ENCODE measurements around the gene ADI1.

ADI1 gene

DNA sequence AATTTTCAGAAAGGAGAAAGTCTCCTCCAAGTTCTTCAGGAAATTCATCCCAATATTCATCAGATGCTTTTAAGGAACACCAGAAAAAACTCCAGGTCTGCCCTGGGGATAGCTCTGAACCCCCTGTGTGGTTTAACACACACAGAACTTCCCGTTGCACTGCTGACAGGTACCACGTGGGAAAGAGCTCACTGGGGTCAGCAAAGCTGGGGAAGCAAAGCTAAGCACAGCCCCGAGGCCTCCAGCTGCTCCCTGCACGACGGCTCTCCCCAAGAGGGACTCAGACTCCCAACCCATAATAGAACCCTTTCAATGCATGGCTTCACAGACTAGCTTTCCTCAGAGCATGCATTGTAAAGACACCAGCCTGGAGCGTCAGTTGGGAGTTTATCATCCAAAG is 28.0 kb downstream of the ADI1 start:
- Histone ChIP-seq H3K4me1 (ENCODE audit: insufficient read depth, low read length) (peaks cover 7% of the 10 kb centered on the region), H3K27me3 (ENCODE audit: control insufficient read depth in 1 of 2, insufficient read depth in 2 of 2, low read length in 2 of 2) (no peaks in the 10 kb centered on the region), H3K9me3 (ENCODE audit: low read length) (no peaks in the 10 kb centered on the region), H3K9ac (ENCODE audit: low read length) (no peak overlapping the region), H3K27ac (ENCODE audit: low read depth, low read length) (no peak overlapping the region), H3K36me3 (ENCODE audit: insufficient read depth, low read length) (peaks cover 12% of the 10 kb centered on the region), H3K4me3 (ENCODE audit: low read depth in 1 of 2, low read length in 2 of 2) (no peak overlapping the region)

- Histone ChIP-seq H3K9me3 (ENCODE audit: low read length) (no peaks in the 10 kb centered on the region), H3K27ac (ENCODE audit: low read depth, low read length) (no peak overlapping the region), H3K9ac (ENCODE audit: low read length) (no peak overlapping the region), H3K4me1 (ENCODE audit: insufficient read depth, low read length) (peaks cover 7% of the 10 kb centered on the region), H3K27me3 (ENCODE audit: control insufficient read depth in 1 of 2, insufficient read depth in 2 of 2, low read length in 2 of 2) (no peaks in the 10 kb centered on the region), H3K4me3 (ENCODE audit: low read depth in 1 of 2, low read length in 2 of 2) (no peak overlapping the region), H3K36me3 (ENCODE audit: insufficient read depth, low read length) (peaks cover 6% of the 10 kb centered on the region)
Observed at GRCh38 chr2:3490191-3491170, 28.9 kb downstream of the ADI1 start.

DNA sequence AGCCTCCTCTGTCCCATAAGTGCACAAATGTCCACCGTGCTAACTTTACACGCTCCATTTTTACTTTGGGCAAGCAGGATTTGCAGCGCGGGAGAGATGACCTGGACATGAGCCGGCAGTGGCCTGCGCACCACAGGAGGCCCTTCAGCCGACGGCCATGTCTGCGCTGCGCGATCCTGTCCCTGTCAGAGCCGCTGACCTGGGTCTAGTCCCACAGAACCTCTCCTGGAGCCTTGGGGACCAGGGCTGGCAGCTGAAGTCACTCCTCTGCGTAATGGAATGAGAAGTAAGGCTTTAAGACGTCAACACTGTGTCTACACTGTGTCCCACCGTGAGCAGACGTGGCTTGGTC is 29.6 kb downstream of the ADI1 start:
- Histone ChIP-seq H3K9ac (ENCODE audit: low read length) (no peak overlapping the region), H3K4me1 (ENCODE audit: insufficient read depth, low read length) (peaks cover 7% of the 10 kb centered on the region), H3K27me3 (ENCODE audit: control insufficient read depth in 1 of 2, insufficient read depth in 2 of 2, low read length in 2 of 2) (no peaks in the 10 kb centered on the region), H3K4me3 (ENCODE audit: low read depth in 1 of 2, low read length in 2 of 2) (no peak overlapping the region), H3K27ac (ENCODE audit: low read depth, low read length) (no peak overlapping the region), H3K36me3 (ENCODE audit: insufficient read depth, low read length) (no peaks in the 10 kb centered on the region), H3K9me3 (ENCODE audit: low read length) (no peaks in the 10 kb centered on the region)

DNA sequence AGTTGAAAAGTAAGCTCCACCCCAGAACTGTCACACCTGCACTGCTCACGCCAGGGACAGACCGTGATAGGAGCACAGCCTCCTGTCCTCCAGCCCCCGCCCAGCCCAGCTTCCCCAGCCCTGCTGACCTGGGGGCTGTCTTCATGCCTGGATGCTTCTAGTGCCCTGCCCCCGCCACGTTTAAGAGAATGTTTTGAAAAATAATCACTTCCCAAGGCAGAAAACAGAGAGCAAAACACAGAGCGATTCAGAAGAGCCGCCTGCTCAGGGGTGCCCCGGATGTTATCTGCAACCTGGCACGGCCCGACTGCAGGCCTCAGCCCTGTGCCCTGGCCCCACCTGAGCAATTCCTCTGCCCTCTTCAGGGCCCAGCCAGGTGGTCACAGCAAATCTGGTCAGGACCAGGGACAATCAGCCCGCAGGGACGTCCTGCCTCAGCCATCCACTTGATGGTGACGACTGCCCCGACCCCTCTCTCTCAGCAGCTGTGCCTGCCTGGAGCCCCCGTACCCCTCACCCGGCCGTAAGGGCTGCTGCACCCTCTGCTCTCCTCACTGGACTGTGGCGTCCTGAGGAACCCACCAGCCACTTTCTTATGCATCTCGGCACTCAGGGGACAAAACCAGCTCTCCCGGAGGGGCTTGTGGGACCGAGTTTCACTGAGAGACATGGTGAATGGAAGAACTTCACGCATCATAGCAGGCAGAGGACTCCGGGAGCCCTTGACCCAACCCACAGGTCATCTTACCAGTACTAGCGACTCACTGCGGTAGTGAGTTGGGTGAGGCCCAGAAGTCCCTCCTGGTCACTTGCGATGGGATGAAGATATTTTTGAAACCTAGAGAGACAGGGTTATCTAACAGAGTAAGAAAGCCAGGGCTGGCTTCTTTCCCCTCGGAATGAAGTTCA is 30.2 kb downstream of the ADI1 start:
- H3K27me3 ChIP-seq (ENCODE audit: control insufficient read depth in 1 of 2, insufficient read depth in 2 of 2, low read length in 2 of 2), result no peaks in the 10 kb centered on the region
- H3K9ac ChIP-seq (ENCODE audit: low read length), result no peak overlapping the region
- H3K27ac ChIP-seq (ENCODE audit: low read depth, low read length), result no peak overlapping the region
- no peak overlapping the region for H3K4me3 ChIP-seq (ENCODE audit: low read depth in 1 of 2, low read length in 2 of 2)
- peaks cover 7% of the 10 kb centered on the region for H3K4me1 ChIP-seq (ENCODE audit: insufficient read depth, low read length)
- no peaks in the 10 kb centered on the region for H3K36me3 ChIP-seq (ENCODE audit: insufficient read depth, low read length)
- no peaks in the 10 kb centered on the region for H3K9me3 ChIP-seq (ENCODE audit: low read length)

GRCh38 chr2:3488061-3488531 is 31.2 kb downstream of the ADI1 start:
- no peaks in the 10 kb centered on the region for H3K9me3 ChIP-seq (ENCODE audit: low read length)
- peaks cover under 1% of the 10 kb centered on the region for H3K4me1 ChIP-seq (ENCODE audit: insufficient read depth, low read length)
- no peak overlapping the region for H3K27ac ChIP-seq (ENCODE audit: low read depth, low read length)
- H3K27me3 ChIP-seq (ENCODE audit: control insufficient read depth in 1 of 2, insufficient read depth in 2 of 2, low read length in 2 of 2), result no peaks in the 10 kb centered on the region
- no peak overlapping the region for H3K4me3 ChIP-seq (ENCODE audit: low read depth in 1 of 2, low read length in 2 of 2)
- no peaks in the 10 kb centered on the region for H3K36me3 ChIP-seq (ENCODE audit: insufficient read depth, low read length)
- H3K9ac ChIP-seq (ENCODE audit: low read length), result no peak overlapping the region

DNA sequence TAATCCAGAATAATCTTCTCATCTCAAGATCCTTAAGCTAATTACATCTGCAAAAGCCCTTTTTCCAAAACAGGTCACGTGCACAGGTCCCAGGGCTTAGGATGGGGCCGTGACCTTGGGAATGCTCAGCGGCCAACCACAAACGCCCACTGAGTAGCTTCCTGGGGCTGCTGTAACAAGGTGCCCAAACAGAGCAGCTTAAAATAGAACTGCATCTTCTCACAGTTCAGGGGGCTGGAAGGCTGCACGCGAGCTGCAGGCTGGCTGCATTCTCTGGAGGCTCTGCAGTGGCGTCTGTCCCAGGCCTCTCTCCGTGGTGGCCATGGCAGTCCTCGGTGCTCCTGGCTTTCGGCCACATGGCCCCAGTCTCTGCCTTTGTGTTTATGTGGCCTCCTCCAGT is 31.9 kb downstream of the ADI1 start:
- no peak overlapping the region for H3K27ac ChIP-seq (ENCODE audit: low read depth, low read length)
- no peak overlapping the region for H3K4me3 ChIP-seq (ENCODE audit: low read depth in 1 of 2, low read length in 2 of 2)
- H3K36me3 ChIP-seq (ENCODE audit: insufficient read depth, low read length), result no peaks in the 10 kb centered on the region
- no peak overlapping the region for H3K9ac ChIP-seq (ENCODE audit: low read length)
- no peaks in the 10 kb centered on the region for H3K4me1 ChIP-seq (ENCODE audit: insufficient read depth, low read length)
- no peaks in the 10 kb centered on the region for H3K27me3 ChIP-seq (ENCODE audit: control insufficient read depth in 1 of 2, insufficient read depth in 2 of 2, low read length in 2 of 2)
- no peaks in the 10 kb centered on the region for H3K9me3 ChIP-seq (ENCODE audit: low read length)

DNA sequence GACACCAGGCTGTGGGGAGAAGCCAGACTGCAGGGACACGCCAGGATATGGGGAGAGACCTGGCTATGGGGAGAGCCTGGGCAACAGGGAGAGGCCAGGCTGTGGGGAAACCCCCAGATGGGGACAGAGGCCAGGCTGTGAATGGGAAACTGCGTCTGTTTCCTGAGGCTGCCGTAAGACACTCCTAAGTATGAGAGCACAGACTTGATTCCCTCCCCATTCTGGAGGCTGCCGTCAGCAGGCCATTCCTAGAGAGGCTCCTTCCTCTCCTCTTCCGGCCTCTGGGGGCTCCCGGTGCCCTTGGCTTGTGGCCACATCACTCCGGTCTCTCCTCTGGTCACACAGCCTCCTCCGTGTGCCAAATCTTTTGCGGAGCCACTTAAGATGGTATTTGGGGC is 32.3 kb downstream of the ADI1 start:
- no peak overlapping the region for H3K27ac ChIP-seq (ENCODE audit: low read depth, low read length)
- no peaks in the 10 kb centered on the region for H3K27me3 ChIP-seq (ENCODE audit: control insufficient read depth in 1 of 2, insufficient read depth in 2 of 2, low read length in 2 of 2)
- H3K36me3 ChIP-seq (ENCODE audit: insufficient read depth, low read length), result no peaks in the 10 kb centered on the region
- no peaks in the 10 kb centered on the region for H3K9me3 ChIP-seq (ENCODE audit: low read length)
- no peak overlapping the region for H3K4me3 ChIP-seq (ENCODE audit: low read depth in 1 of 2, low read length in 2 of 2)
- no peaks in the 10 kb centered on the region for H3K4me1 ChIP-seq (ENCODE audit: insufficient read depth, low read length)
- H3K9ac ChIP-seq (ENCODE audit: low read length), result no peak overlapping the region

DNA sequence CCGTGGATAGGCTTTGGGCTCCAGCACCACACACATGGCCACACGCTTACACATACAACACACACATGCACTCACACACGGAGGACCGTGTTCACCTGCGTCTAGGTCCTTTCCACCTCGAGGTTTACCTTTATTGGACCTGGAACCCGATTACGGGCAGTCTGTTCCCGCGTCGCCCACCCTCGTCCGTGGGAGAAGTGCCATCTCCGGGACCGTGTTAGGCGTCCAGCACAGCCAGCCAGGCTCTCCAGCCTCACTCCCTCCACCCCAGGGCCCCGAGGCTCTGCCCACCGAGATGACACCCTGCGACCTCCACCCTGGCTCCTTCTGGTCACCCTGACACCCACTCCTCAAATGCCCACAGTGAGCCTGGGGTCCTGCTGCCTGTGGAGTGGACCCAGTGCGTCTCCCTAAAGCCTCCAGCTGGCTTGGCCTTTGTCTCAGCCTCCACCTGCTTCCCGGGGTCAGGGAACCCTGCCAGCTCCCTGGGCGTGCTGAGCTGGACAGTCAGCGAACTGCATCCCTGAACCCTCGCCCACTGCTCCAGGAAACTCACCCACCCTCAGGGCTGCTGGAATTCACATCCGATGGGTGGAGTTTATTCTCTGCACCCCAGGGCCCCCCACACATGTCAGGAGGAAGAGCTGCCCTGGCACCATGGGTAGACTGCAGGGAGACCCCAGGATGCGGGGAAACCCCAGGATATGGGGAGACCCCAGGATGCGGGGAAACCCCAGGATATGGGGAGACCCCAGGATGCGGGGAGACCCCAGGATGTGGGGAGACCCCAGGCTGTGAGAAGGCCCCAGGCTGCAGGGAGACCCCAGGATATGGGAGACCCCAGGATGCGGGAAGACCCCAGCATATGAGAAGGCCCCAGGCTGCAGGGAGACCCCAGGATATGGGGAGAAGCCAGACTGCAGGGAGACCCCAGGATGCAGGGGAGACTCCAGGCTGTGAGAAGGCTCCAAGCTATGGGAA is 33.0 kb downstream of the ADI1 start:
- H3K27me3 ChIP-seq (ENCODE audit: control insufficient read depth in 1 of 2, insufficient read depth in 2 of 2, low read length in 2 of 2), result no peaks in the 10 kb centered on the region
- H3K36me3 ChIP-seq (ENCODE audit: insufficient read depth, low read length), result no peaks in the 10 kb centered on the region
- no peak overlapping the region for H3K27ac ChIP-seq (ENCODE audit: low read depth, low read length)
- no peaks in the 10 kb centered on the region for H3K4me1 ChIP-seq (ENCODE audit: insufficient read depth, low read length)
- H3K9me3 ChIP-seq (ENCODE audit: low read length), result no peaks in the 10 kb centered on the region
- no peak overlapping the region for H3K4me3 ChIP-seq (ENCODE audit: low read depth in 1 of 2, low read length in 2 of 2)
- H3K9ac ChIP-seq (ENCODE audit: low read length), result no peak overlapping the region

DNA sequence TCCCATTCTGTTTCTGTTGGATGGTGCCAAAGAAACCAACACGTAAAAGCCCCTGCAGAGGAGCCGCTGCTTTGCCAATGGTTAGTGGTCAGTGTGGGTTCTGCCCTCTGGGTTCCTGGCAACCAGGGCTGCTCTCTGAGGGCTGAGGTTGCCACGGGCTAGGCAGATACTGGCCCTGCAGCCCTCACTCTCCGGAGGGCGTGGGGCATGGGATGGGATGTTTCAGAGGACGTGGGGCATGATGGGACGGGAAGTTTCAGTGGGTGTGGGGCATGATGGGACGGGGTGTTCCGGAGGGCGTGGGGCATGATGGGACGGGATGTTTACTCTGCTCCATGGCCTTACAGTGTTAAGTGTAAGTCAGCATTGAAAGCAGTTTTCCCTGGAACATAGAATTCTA is 34.2 kb downstream of the ADI1 start:
- H3K27me3 ChIP-seq (ENCODE audit: control insufficient read depth in 1 of 2, insufficient read depth in 2 of 2, low read length in 2 of 2), result no peaks in the 10 kb centered on the region
- no peaks in the 10 kb centered on the region for H3K4me1 ChIP-seq (ENCODE audit: insufficient read depth, low read length)
- H3K36me3 ChIP-seq (ENCODE audit: insufficient read depth, low read length), result no peaks in the 10 kb centered on the region
- H3K4me3 ChIP-seq (ENCODE audit: low read depth in 1 of 2, low read length in 2 of 2), result no peak overlapping the region
- H3K9me3 ChIP-seq (ENCODE audit: low read length), result no peaks in the 10 kb centered on the region
- no peak overlapping the region for H3K27ac ChIP-seq (ENCODE audit: low read depth, low read length)
- no peak overlapping the region for H3K9ac ChIP-seq (ENCODE audit: low read length)

DNA sequence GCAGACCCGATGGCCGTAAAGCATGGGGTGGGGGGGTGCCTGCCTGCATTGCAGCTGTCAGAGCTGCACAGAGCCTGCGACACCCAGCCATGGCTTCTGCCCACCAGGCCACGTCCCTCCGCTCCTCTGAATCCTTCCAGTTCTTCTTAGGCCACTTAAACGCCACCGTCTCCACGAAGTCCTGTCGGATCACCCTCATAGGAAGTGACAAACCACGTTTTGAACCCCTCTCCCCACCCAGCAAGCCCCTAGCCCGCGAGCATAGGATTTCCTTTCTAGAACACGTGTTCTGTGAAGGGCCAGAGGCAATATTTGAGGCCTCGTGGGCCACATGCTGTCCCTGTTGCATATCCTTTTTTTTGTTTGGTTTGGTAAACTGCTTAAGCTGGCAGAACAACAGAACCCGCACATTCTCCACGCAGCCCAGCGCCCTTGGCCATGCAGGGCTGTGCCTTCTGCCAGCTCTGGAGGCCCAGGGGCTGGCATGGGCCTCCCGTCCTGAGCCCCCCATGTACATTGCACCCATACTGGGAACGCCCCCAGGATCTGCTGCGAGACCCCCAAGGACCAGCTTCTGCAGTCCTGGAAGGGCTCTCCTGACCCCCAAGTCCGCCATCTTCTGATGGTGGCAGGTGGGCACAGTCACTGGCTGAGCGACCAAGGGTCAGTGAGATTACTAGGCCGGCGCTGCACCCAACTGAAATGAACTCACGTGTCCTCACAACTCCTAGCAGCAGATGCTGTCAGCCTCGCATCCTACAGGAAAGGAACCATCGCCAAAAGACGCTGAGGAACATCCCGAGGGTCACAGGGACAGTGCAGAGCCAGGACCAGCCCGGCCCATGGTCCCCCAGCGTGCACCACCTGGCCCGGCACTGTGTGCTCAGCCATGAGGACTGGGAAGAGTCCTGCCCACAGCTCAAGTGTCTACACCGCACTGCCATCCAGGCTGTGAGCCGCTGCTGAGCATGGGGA is 35.1 kb downstream of the ADI1 start:
- no peaks in the 10 kb centered on the region for H3K4me1 ChIP-seq (ENCODE audit: insufficient read depth, low read length)
- no peaks in the 10 kb centered on the region for H3K9me3 ChIP-seq (ENCODE audit: low read length)
- H3K36me3 ChIP-seq (ENCODE audit: insufficient read depth, low read length), result peaks cover 8% of the 10 kb centered on the region
- no peak overlapping the region for H3K4me3 ChIP-seq (ENCODE audit: low read depth in 1 of 2, low read length in 2 of 2)
- H3K27me3 ChIP-seq (ENCODE audit: control insufficient read depth in 1 of 2, insufficient read depth in 2 of 2, low read length in 2 of 2), result no peaks in the 10 kb centered on the region
- no peak overlapping the region for H3K9ac ChIP-seq (ENCODE audit: low read length)
- no peak overlapping the region for H3K27ac ChIP-seq (ENCODE audit: low read depth, low read length)
